Neural cell (in vitro differentiated cells): Measurements from ENCODE around the gene LPIN1. TPM values are rescaled to one million over a fixed set of nuclear protein-coding genes. Genes with fewer than 3 reads are reported as not detected.

Experiments used
- H2AFZ ChIP-seq: fragments of 200-600, 300-800 bp; sonication (generic), shearing (Covaris generic); 2 replicates; pipeline ENCODE4 v1.6.0; 2014; ENCODE audit warnings: low read depth, mild to moderate bottlenecking, antibody characterized with exemption, low read length, moderate library complexity
- H3F3A ChIP-seq: fragments of 200-600 bp; shearing (Covaris generic); 2 replicates; pipeline ENCODE4 v1.6.1; 2016; ENCODE audit warnings: mild to moderate bottlenecking, moderate library complexity, mixed read lengths, antibody characterized with exemption, low read length; ENCODE audit not compliant: insufficient read depth, poor library complexity, severe bottlenecking
- H3K27ac ChIP-seq: fragments of 200-600, 300-800 bp; sonication (generic), shearing (Covaris generic); 2 replicates; pipeline ENCODE4 v1.5.1; 2014; ENCODE audit warnings: mild to moderate bottlenecking, low read length, moderate library complexity
- H3K27me3 ChIP-seq: fragments of 300-800, 200-600 bp; sonication (generic), shearing (Covaris generic); 2 replicates; pipeline ENCODE4 v1.6.0; 2014; ENCODE audit warnings: mild to moderate bottlenecking, low read depth, low read length, moderate library complexity; ENCODE audit not compliant: insufficient read depth
- H3K36me3 ChIP-seq: fragments of 300-800, 200-600 bp; sonication (generic), shearing (Covaris generic); 2 replicates; pipeline ENCODE4 v1.5.1; 2014; ENCODE audit warnings: mild to moderate bottlenecking, antibody characterized with exemption, low read length, moderate library complexity; ENCODE audit not compliant: insufficient read depth
- H3K4me2 ChIP-seq: fragments of 300-800, 200-600 bp; sonication (generic), shearing (Covaris generic); 2 replicates; pipeline ENCODE4 v1.6.0; 2014; ENCODE audit warnings: mild to moderate bottlenecking, low read length
- H3K4me3 ChIP-seq: fragments of 300-800, 200-600 bp; sonication (generic), shearing (Covaris generic); 2 replicates; pipeline ENCODE4 v1.5.1; 2014; ENCODE audit warnings: mild to moderate bottlenecking, low read length, moderate library complexity
- H3K79me2 ChIP-seq: fragments of 200-600 bp; shearing (Covaris generic); replicated peaks from 2 replicates; pipeline ENCODE4 v1.6.0; 2014; ENCODE audit warnings: mild to moderate bottlenecking, low read length, moderate library complexity; ENCODE audit not compliant: insufficient read depth
- H3K9ac ChIP-seq: fragments of 300-800, 200-600 bp; sonication (generic), shearing (Covaris generic); 2 replicates; pipeline ENCODE4 v1.6.1; 2016; ENCODE audit warnings: mild to moderate bottlenecking, low read length, mixed read lengths
- H3K9me2 ChIP-seq: fragments of 200-600 bp; shearing (Covaris generic); 2 replicates; pipeline ENCODE4 v1.6.1; 2016; ENCODE audit warnings: mild to moderate bottlenecking, low read length, mixed read lengths; ENCODE audit not compliant: insufficient read depth
- H3K9me3 ChIP-seq: fragments of 200-600, 300-800 bp; sonication (generic), shearing (Covaris generic); 2 replicates; pipeline ENCODE4 v1.6.1; 2016; ENCODE audit warnings: mild to moderate bottlenecking, mixed run types, low read length, moderate library complexity, mixed read lengths
- H4K20me1 ChIP-seq: fragments of 200-600 bp; shearing (Covaris generic); 2 replicates; pipeline ENCODE4 v1.6.1; 2016; ENCODE audit warnings: mild to moderate bottlenecking, mixed run types; ENCODE audit not compliant: insufficient read depth
- CTCF ChIP-seq: fragments of 450-650 bp; IDR thresholded peaks from 2 replicates; pipeline ENCODE4 v1.5.1; 2014; ENCODE audit warnings: antibody characterized with exemption, mild to moderate bottlenecking, moderate library complexity; ENCODE audit not compliant: poor library complexity, severe bottlenecking
- EP300 ChIP-seq: fragments of 450-650 bp; conservative IDR thresholded peaks from 2 replicates; pipeline ENCODE4 v1.6.1; 2014; ENCODE audit warnings: antibody characterized with exemption, mild to moderate bottlenecking, moderate library complexity; ENCODE audit not compliant: poor library complexity, severe bottlenecking
- EZH2 ChIP-seq: fragments of 200-600, 300-800 bp; shearing (Covaris generic), sonication (generic); IDR thresholded peaks from 2 replicates; pipeline ENCODE4 v1.6.1; 2014; ENCODE audit warnings: antibody characterized with exemption, low read length, borderline replicate concordance, mild to moderate bottlenecking; ENCODE audit not compliant: insufficient read depth, poor library complexity, severe bottlenecking
- MXI1 ChIP-seq: fragments of 450-650 bp; conservative IDR thresholded peaks from 2 replicates; pipeline ENCODE4 v1.6.1; 2014; ENCODE audit warnings: antibody characterized with exemption, mild to moderate bottlenecking; ENCODE audit not compliant: poor library complexity, severe bottlenecking
- POLR2AphosphoS5 ChIP-seq: IDR thresholded peaks from 2 replicates; pipeline ENCODE4 v1.6.1; 2012
- RAD21 ChIP-seq: fragments of 450-650 bp; conservative IDR thresholded peaks from 2 replicates; pipeline ENCODE4 v1.6.1; 2014; ENCODE audit warnings: antibody characterized with exemption, mild to moderate bottlenecking, moderate library complexity
- SMC3 ChIP-seq: fragments of 450-650 bp; conservative IDR thresholded peaks from 2 replicates; pipeline ENCODE4 v1.6.1; 2014; ENCODE audit warnings: antibody characterized with exemption, mild to moderate bottlenecking, moderate library complexity; ENCODE audit not compliant: poor library complexity
- TAF1 ChIP-seq: IDR thresholded peaks from 2 replicates; pipeline ENCODE4 v1.6.1; 2012; ENCODE audit warnings: low read depth
- polyA plus RNA-seq: library from polyadenylated mRNA; depleted of rRNA; stranded (reverse); fragments of >200 nt; gene quantifications from 2 replicates; pipeline ENCODE4 v1.2.3, GENCODE V29; 2014
- TF ChIP-seq, protein P1 (sequence below): IDR thresholded peaks from 2 replicates; pipeline ENCODE4 v1.6.1; 2012; ENCODE audit warnings: borderline replicate concordance

The LPIN1 gene
- polyA plus RNA-seq, 1 donor from 2014 or later: 47.5 TPM

DNA sequence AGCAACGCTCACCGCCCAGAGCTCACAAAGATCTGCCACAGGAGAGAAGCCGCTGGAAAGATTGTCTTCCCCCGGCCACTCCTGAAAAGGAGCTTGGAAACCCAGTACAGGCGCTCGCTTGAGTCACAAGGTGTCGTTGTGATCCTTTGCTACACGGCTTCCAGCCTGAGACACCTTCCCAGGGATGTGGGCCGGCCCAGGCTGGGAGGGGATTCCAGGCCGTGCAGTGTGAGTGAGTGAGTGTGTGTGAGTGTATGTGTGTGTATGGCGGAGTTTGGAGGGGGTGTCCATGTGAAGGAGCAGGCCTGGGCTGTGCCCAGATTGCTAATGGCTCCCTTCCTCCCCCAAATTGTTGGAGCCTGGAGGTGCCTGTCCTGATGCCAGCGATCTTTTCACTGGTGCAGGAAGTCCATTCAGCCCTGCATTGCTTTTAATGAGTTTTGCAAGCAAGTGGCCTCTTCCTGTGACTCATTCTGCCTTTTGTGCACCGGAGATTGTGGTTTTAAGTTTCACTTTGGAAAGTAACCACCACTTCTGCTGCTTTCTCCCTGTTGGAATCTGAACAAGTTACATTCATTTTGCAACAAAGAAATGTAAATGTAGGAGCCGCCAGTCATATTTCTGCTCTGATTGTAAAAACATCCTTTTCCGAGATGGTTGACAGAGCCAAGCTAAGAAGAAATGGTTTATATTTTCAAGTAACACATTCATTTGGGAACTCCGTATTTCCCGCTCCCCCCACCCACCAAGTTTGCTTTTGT, 83.7 kb downstream of the LPIN1 start:
- TF ChIP-seq RAD21 (peak; percentile 95), SMC3 (peak; percentile 95), POLR2AphosphoS5 (no peak), EP300 (peak; percentile 7), CTCF (peak; percentile 89), MXI1 (peak; percentile 42)
- TF ChIP-seq, protein P1, sequence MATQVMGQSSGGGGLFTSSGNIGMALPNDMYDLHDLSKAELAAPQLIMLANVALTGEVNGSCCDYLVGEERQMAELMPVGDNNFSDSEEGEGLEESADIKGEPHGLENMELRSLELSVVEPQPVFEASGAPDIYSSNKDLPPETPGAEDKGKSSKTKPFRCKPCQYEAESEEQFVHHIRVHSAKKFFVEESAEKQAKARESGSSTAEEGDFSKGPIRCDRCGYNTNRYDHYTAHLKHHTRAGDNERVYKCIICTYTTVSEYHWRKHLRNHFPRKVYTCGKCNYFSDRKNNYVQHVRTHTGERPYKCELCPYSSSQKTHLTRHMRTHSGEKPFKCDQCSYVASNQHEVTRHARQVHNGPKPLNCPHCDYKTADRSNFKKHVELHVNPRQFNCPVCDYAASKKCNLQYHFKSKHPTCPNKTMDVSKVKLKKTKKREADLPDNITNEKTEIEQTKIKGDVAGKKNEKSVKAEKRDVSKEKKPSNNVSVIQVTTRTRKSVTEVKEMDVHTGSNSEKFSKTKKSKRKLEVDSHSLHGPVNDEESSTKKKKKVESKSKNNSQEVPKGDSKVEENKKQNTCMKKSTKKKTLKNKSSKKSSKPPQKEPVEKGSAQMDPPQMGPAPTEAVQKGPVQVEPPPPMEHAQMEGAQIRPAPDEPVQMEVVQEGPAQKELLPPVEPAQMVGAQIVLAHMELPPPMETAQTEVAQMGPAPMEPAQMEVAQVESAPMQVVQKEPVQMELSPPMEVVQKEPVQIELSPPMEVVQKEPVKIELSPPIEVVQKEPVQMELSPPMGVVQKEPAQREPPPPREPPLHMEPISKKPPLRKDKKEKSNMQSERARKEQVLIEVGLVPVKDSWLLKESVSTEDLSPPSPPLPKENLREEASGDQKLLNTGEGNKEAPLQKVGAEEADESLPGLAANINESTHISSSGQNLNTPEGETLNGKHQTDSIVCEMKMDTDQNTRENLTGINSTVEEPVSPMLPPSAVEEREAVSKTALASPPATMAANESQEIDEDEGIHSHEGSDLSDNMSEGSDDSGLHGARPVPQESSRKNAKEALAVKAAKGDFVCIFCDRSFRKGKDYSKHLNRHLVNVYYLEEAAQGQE: no peak
- peak overlapping the region; percentile 33 for H3K4me3 ChIP-seq
- H3K79me2 ChIP-seq: no peaks in the 10 kb centered on the region
- H3K4me2 ChIP-seq: peak overlapping the region; percentile 3
- no peaks in the 10 kb centered on the region for H3F3A ChIP-seq
- H4K20me1 ChIP-seq: no peaks in the 10 kb centered on the region
- no peak overlapping the region for H3K9ac ChIP-seq
- no peaks in the 10 kb centered on the region for H3K36me3 ChIP-seq
- H3K27me3 ChIP-seq: no peaks in the 10 kb centered on the region
- H2AFZ ChIP-seq: no peak overlapping the region
- no peaks in the 10 kb centered on the region for H3K9me2 ChIP-seq
- no peak overlapping the region for H3K27ac ChIP-seq
- H3K9me3 ChIP-seq: peaks cover 4% of the 10 kb centered on the region

GRCh38 chr2:11830708-11831301, 84.4 kb downstream of the LPIN1 start:
- TF ChIP-seq CTCF (no peak), RAD21 (no peak), MXI1 (no peak), EP300 (no peak), EZH2 (no peak), TAF1 (no peak), SMC3 (no peak), POLR2AphosphoS5 (no peak)
- TF ChIP-seq, protein P1: no peak
- Histone ChIP-seq H3K27ac (no peak overlapping the region), H3K4me2 (peak overlapping the region; percentile 3), H2AFZ (no peak overlapping the region), H3K27me3 (no peaks in the 10 kb centered on the region), H3K9ac (no peak overlapping the region), H3K9me2 (no peaks in the 10 kb centered on the region), H3K79me2 (no peaks in the 10 kb centered on the region), H3K4me3 (no peak overlapping the region), H3F3A (no peaks in the 10 kb centered on the region), H3K9me3 (peaks cover 4% of the 10 kb centered on the region), H4K20me1 (no peaks in the 10 kb centered on the region), H3K36me3 (no peaks in the 10 kb centered on the region)
